ENCODE measurements around the gene TUBA4B.
A peak's percentile ranks its signal among the peaks of the same experiment; 100 is the strongest.

TUBA4B gene

DNA sequence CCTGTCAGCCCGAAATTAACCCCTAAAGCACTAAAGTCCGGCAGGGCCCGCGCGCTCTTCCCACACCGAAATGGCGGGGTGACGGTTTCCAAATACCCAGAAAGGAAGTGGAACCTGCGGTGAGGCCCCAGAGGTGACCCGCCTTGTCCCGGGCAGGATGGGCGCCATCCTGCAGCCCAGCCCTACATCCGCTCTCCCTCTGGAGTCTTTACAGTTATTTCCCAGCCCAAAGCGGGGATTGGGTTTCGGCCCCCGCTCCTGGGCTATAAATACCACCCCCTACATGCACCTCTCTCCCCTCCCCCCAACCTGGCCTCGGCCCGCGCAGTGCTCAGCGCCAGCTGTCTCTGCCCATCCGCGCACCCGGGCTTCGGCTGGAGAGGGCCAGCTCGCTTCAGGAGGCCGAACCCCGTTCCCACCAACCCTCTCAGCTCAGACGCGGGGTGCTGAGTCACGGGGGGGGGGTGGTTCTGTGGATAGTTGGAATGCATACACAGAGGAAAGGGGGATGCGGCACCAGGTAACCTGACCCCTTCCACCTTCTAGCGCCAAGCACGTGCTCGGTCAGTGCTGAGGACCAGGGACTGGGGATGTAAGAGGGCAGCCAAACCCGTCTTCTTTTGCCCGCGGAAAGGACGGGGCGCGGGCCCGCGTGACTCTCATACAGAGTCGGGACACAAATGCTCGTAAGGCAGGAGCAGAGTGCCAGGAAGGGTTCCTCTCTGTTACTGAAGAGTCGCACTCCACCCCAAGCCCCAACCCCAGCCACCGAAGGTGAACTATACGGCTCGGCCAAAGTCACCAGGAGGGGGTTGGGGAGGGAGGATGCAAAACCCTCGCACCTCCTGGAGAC lies at the start of gene TUBA4B:
TSS of gene TUBA4B (plus strand) at position 344 of the 853 bp plus-strand sequence. CDS start at position 509, 165 bp downstream.
- DNase-seq: peak; percentile 53

DNA sequence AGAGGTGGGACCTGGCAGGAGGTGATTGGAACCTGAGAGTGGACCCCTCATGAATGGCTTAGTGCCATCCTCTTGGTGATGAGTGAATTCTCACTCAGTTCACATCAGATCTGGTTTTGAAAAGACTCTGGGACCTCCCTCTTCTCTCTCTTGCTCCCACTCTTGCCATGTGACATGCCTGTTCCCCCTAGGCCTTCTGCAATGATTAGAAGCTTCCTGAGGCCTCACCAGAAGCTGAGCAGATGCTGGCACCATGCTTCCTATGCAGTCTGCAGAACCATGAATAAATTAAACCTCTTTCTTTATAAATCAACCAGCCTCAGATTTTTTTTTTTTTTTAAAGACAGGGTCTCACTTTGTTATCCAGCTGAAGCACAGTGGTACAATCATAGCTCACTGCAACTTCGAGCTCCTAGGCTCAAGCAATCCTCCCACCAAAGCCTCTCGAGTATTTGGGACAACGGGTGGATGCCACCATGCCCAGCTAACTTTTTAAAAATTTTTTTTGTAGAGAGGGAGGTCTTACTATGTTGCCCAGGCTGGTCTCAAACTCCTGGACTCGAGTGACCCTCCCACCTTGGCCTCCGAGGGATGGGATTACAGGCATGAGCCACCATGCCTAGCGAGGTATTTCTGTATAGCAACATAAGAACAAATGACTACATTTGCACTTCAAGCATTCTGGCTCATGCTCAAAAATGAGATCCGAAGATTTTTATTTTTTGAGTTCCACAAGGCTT lies 48.4 kb upstream of the TUBA4B start:
- no peak for DNase-seq

DNA sequence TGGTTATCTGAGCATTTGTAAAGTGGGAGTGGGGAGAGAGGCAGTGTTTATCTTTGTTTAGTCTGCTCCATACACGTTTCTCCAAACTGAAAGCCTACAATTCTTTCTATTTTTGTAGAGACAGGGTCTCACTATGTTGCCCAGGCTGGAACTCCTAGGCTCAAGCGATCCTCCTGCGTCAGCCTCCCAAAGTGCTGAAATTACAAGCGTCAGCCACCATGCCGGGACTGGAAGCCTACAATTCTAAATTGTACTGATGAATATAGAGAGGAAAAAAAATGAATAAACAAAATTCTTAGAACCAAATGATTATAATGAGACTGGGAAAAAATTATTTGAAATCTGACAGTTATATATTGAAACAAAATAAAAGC lies 47.9 kb upstream of the TUBA4B start:
- no peak for DNase-seq

DNA sequence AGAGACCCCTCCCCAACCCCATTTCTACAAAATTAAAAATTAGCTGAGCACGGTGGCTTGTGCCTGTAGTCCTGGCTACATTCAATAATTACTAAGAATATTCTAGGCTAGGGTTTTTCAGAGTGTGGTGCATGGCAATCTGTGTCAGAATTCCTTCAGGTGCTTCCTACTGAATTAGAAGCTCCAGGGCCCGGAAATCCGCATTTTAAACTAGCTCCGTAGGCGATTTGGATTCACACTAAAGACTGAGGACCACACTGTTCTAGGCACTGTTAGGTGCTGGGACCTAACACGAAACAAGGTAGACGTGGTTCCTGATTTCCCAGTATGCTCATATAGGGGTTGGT lies 47.1 kb upstream of the TUBA4B start:
- DNase-seq: no peak

DNA sequence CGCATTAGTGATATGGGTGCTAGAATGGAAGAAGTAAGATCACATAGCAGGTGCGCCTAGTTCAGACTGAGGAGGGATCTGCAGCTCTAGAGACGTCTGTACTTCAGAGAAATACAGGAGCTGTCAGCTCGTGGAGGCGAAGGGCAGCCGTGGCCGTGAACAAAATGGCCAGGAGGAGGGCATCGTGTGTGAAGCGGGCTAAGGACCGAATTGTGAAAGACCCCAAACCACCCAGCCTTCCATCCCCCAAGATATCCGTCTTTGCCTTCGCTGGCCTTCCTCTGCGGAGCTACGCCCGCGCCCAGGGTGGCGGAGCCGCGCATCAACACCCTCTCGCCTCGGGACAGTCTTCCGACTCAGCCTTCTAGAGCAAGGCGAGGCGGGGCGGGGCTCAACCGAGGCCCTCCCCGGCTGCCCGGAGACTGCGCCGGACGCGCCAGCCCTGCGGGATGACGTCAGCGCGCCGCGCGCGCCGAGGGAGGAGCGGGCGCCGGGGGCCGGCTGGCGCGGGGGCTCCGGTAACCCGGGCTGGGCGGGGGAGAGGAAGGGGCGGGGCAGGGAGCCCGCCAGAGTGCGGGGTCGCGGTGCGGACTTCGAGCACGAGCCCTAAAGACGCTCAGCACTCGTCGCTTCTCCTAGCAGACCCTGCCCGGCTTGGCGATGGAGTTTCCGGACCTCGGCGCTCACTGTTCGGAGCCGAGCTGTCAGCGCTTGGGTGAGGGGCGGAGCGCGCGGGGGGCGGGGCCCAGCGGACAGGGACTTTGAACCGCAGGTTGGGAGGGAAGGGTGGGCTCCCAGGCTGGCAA lies 46.5 kb upstream of the TUBA4B start, which contains the start of gene ZFAND2B:
TSS of gene ZFAND2B (plus strand) at position 455 of the 806 bp plus-strand sequence. CDS start at position 661, 206 bp downstream.
- DNase-seq: peak; percentile 92

DNA sequence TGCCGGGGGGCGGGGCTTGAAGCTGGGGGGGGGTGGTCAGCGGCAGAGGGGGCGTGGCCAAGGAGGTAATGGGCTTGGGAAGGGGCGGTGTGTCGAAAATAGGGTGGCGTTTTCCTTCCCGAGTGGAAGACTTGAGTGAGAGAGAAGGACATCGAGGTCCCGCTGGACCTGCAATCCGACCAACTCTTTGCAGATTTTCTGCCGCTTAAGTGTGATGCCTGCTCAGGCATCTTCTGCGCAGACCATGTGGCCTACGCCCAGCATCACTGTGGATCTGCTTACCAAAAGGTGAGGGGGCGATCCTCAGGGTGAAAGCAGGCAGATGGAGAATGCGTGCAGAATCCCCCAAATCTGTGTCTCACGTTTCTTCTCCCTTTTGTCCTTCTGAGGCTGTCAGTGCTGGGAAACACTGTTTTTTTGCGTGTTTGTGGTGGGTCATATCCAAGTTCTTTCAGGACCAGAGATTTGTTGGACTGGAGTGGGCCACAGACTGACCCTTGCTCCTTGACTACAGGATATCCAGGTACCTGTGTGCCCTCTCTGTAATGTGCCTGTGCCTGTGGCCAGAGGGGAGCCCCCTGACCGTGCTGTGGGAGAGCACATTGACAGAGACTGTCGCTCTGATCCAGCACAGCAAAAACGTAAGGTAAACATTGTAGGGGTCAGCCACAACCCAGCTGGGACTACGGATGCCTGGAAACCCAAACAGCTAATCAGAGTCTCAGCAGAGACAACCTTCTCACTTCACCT lies 45.7 kb upstream of the TUBA4B start:
- DNase-seq: no peak

DNA sequence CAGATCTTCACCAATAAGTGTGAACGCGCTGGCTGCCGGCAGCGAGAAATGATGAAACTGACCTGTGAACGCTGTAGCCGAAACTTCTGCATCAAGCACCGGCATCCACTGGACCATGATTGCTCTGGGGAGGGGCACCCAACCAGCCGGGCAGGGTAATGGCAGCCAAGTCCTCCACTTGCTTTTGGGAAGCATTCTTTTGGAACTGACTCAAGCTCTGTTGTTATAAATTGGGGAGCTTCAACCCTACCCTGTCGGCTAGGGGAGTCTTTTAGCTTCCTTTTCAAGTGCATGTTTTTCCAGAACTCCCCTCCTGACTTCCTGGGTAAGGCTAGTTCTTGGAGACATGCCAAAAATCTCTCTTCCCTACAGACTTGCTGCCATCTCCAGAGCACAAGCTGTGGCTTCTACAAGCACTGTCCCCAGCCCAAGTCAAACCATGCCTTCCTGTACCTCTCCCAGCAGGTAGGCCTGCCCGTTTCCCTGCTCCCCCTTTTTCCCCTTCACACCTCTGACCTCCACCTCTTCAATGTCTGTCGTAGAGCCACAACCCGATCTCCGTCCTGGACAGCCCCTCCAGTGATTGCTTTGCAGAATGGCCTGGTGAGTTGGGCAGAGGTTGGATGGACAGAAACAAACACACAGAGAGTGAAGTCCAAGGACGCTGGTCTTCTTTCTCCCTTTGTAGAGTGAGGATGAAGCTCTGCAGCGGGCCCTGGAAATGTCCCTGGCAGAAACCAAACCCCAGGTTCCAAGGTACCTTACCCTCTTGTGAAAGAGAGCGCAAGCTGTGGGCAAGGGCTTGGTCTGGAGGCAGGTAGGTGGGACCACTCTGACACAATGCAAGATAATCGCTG lies 44.9 kb upstream of the TUBA4B start:
- DNase-seq: no peak

DNA sequence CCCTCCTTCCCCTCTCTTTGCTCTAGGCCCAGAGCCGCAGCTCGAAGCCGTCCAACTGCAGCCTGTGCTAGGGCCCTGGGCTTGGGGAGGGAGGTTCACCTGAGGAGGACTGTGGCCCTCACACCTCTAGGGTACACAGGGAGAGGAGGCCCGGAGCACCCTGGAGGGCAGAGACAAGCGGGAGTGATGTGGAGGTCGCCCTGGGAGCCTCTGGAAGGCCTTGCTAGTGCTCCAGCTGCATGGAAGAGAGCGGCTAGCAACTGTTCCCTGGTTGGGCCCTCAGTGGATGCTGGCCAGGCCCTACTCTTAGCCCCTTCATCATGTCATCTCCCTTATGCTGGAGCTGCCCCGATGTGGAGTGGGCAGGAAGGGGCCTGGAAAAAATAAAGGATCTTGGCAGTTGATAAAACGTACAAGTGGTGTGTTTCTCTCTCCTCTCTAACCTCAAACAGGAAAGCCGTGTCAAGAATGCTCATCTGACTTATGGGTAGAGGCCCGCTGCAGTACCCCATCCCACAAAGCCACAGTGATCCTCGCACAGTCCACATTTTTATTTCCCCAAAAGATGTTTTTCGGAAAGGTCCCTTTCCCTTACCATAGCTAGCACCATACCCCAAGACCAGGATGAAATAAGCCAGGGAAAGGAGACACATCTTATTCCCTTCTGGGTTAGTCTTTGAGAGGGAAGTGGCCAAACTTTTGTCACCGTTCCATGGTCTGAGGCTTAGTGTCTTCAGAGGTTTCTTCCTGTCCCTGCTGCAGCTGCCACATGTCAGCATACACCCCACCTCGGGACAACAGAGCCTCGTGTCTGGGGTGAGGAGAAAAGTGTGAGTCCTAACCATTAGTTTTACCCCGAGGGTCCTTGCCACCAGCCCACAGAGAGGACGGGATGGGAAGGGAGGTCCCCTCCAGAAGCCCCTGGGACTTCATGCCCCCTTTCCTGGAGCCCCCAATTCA lies 43.5 kb upstream of the TUBA4B start:
- DNase-seq: no peak

DNA sequence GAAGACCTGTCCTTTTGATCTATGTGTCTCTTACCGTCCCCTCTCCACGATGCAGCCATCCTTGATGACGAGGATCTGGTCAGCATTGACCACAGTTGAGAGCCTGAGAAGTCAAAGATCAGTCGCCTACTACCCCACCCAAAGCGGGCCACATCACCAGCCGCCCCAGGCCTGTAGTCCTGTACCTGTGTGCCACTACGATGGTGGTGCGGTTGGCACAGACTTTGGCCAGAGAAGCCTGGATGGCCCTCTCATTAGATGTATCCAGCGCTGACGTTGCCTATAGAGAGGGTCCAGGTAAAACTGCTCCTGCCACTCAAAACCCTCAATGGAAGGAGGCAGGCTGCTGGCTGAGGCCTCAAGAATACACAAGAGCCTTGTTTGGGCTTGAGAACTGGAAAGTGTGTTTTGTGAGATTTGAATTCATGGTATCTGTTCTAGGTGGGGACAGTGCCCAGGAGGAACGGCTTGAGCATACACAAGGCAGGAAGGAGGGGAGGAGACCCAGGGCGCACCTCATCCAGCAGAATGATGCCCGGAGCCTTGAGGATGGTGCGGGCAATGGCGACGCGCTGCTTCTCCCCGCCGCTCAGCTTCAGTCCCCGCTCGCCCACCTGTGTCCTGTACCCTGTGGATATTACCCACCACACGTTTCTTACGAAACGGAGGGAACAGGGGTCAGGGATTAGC lies 42.7 kb upstream of the TUBA4B start:
- no peak for DNase-seq

DNA sequence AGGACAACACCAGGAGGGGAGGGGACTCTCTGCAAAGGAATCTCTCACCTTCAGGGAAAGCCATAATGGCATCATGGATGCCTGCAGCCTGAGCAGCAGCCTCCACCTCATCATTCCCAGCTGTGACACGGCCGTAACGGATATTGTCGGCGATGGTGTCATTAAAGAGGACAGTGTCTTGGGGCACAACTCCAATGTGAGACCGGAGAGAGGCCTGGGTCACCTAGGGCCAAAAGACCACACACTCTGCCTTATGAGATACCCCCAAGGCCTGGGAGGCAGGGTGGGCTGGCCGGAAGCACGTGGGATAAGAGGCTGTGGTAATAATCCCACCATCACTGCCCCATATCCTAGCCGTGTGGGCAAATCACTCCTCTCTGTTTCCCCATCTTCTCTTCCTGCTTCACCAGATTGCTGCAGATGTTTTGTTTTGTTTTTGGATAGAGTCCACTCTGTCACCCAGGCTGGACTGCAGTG lies 42.1 kb upstream of the TUBA4B start:
- DNase-seq: no peak

DNA sequence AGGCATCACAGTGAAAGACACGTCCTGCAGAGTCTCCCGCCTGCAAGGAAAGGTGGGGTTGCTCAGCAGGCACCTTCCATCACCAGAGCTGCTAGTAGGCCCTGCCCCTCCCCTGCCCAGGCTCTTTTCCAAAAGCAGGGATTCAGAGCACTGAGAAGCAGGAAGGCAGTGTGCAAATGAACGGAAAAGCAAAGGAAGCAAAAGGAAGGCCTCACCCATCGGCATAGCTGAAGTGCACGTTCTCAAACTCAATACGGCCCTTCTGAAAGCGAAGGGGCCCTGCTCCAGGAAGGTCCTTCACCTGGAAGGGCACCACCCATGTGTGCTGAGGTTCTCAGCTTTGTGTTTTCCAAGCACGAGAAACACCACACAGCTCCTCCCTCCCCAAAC lies 40.0 kb upstream of the TUBA4B start:
- DNase-seq: no peak

DNA sequence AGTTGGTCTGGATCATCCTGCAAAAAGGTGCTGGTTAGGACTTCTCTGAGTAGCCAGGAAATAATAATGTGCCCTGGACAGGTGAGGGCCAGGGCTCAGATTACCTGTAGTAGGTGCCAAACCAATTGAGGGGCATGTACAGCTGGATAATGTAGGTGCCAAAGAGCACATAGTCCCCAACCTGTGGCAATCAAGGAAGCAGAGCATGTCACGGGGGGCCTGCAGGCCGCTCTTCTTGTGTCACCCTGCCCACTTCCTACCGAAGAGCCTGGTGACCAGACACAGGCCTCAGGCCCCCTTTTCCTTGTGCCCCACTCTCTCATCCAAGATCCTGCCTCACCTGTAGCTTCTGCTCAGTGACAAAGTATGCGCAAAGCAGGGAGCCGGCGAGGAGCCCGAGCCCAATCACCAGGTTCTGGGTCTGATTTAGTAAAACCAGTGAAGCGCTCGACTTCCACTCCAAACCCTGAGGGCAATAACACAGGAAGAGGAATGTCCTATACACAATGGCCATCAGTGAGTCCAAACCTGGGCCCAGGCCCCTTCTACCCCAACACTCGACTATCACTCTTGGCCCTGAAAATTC lies 39.5 kb upstream of the TUBA4B start:
- no peak for DNase-seq

DNA sequence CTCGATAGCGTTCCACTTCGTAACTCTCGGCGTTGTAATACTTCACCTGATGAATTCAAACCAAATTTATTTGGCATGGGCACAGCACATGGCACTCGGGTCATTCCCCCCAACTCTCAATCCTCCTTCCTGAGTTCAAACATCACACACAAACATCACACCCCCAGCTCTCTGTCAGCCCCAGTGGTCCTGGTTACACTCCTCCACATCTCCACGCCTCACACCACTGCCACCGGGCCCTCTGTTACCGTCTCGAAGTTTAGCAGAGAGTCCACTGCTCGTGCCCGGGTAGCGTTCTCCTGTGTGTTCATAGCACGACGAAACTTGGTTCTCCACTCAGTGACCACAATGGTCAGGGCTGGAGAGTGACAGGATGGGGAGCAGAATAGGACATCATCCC lies 38.9 kb upstream of the TUBA4B start:
- DNase-seq: no peak

DNA sequence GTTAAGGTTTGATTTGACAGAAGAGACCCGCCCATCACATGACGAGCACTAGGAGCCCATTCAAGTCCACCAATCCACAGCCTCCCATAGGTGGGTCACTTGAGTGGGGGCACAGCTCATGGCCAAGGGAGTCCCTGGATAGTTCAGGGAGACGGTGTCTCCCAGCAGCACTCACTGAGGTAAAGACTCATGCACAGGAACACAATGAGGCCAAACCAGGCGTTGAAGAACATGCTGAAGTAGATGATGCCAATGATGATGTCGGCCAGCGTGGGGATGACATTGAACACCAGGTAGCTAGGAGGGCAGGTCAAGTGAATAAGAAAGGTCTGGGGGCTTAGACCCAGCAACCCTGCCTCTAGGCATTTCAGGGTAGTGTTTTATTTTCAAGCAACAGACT lies 38.3 kb upstream of the TUBA4B start:
- DNase-seq: no peak

DNA sequence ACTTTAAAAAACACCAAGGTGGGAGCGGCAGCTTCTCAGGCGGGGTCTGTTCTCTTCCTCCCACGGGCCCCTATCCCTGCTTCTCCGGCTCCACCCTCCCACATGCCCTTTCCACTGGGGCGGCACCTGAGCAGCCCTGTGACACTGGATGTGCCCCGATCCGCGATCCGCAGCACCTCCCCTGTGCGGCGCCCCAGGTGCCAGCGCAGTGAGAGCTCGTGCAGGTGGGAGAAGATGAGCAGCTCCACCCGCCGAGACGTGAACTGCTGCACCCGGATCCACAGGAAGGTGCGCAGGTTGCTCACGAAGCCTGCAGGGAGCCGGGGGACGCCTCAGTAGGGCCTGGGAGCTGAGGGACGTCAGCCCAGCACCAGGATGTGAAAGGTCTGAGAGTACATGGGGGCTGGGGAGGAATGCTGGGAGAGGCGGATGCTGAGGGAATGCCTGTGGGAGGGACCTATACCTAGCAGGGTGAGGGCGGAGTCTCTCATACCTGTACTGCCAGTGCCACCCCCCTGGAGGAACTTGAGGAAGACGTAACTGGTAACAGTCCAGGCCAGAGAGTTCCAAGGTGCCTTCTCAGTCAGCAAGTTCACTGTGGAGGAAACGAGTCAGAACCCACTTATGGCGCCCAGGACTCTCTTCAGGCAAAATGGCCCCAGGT lies 37.0 kb upstream of the TUBA4B start:
- no peak for DNase-seq

DNA sequence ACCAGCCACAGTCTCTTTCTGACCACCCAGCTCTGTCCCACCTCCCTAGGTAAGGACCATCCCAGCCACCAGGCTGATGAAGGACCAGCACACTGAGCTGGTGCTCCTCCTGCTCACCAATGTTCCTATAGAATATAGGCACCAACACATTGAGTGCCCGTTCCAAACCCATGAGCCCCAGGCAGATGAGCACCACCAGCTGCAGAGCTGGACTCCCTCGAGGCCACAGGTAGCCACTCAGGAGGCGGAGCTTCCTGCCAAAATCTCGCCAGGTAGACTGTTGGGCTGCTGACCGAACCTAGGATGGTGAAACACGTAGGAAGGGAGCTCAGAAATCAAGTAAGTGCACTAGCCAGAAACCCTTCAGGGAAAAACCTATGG lies 36.5 kb upstream of the TUBA4B start:
- no peak for DNase-seq

DNA sequence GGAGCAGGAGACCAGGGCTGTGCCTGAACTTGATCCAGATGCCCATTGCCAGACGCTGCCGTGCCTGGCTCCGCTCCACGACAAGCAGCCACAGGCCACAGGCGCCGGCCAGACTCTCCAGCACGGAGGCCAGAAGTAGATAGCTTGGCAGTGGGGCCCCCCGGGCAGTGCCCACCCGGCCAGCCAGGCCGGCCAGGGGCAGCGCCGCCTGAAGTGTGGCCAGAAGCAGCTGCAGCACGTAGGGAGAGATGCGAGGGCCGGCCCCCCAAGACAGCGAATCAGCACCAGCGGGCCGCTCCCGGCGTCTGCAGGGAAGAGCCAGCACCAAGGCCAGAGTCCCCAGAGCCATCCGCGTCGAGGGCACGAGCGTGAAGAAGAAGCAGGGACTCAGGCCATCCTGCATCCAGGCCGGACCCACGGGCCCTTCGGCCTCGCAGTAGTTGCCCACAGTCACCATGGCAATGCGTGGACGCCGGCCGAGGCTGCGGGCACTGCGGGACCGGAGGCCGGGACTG lies 34.8 kb upstream of the TUBA4B start:
- peak; percentile 53 for DNase-seq

Data from NCI-H2171 (cell line).